ENCODE measurements around the gene MAPK9.

MAPK9 gene

DNA sequence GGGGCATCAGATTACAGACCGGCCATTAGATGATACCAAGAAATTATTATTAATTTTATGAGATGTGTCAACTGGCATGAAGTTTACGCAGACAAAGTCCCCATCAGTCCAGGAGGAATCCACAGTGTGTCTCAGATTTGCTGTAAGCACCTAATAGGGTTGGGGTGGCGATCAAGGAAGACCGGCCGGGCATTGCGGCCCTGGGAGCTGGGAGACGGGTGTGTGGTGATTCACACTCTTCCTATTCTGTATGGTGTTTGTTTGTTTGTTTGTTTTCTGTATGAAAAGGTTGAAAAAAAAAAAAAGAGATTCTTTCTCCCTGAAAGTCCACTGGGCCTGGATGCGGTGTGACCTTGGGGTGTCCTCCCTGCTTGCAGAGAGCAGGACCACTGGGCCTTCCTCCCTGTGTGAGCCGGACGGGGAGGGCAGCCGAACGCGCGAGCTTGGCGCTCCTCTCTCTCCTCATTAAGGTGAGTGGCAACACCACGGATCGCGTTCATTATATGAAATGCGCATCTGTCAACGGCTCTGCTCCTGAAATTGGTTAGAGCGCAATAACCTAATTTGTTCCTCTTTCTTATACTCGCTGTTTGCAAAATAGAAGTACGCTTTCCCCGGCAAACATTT is 98.0 kb downstream of the MAPK9 start:
- no peak overlapping the region for H3K4me3 ChIP-seq (ENCODE audit: control insufficient read depth, low read depth, low read length)
- no peak for DNase-seq (ENCODE audit: low read depth)
- TF ChIP-seq, protein P1, sequence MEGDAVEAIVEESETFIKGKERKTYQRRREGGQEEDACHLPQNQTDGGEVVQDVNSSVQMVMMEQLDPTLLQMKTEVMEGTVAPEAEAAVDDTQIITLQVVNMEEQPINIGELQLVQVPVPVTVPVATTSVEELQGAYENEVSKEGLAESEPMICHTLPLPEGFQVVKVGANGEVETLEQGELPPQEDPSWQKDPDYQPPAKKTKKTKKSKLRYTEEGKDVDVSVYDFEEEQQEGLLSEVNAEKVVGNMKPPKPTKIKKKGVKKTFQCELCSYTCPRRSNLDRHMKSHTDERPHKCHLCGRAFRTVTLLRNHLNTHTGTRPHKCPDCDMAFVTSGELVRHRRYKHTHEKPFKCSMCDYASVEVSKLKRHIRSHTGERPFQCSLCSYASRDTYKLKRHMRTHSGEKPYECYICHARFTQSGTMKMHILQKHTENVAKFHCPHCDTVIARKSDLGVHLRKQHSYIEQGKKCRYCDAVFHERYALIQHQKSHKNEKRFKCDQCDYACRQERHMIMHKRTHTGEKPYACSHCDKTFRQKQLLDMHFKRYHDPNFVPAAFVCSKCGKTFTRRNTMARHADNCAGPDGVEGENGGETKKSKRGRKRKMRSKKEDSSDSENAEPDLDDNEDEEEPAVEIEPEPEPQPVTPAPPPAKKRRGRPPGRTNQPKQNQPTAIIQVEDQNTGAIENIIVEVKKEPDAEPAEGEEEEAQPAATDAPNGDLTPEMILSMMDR (conservative IDR thresholded peaks at IDR 0.05; ENCODE audit: control insufficient read depth, insufficient read depth, low read depth, low read length): no peak

DNA sequence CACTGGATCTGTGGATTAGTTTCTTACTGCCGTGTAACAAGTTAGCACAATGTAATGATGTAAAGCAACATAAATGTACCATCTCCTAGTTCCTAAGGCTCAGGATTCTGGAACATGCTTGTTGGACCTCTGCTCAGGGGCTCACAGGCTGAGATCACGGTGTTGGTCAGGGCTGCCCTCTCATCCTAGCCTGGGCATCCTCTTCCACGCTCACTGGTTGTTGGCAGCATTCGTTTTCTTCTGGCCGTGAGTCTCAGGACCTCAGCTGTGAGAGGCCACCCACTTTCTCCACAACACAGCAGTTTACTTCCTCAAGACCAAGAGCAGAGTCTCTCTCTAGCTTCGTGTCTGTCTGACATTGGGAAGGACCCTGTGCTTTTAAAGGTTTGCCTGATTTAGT is 100.2 kb downstream of the MAPK9 start:
- DNase-seq (ENCODE audit: low read depth): no peak
- TF ChIP-seq, protein P1 (conservative IDR thresholded peaks at IDR 0.05; ENCODE audit: control insufficient read depth, insufficient read depth, low read depth, low read length): no peak
- no peak overlapping the region for H3K4me3 ChIP-seq (ENCODE audit: control insufficient read depth, low read depth, low read length)

DNA sequence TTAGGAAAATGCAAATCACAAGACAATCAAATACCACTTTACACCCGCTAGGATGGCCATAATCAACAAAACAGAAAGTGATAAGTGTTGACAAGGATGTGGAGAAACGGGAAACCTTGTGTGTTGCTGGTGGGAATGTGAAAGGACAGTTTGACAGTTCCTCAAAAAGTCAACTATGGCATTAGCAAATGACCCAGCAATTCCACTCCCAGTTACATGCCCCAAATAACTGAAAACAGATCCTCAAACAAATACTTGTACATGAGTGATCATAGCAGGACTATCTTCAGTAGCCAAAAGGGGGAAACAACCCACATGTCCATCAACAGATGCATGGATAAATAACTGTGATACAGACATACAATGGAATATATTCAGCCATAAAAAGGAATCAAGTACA is 104.1 kb downstream of the MAPK9 start:
- DNase-seq (ENCODE audit: low read depth): no peak
- TF ChIP-seq, protein P1 (conservative IDR thresholded peaks at IDR 0.05; ENCODE audit: control insufficient read depth, insufficient read depth, low read depth, low read length): no peak
- no peak overlapping the region for H3K4me3 ChIP-seq (ENCODE audit: control insufficient read depth, low read depth, low read length)

All from fibroblast of mammary gland (primary cell).